GM12872 (cell line): ENCODE data around the gene LDLRAD4.

Experiments
- TF ChIP-seq, protein P1 (sequence below): IDR thresholded peaks from 3 replicates; pipeline ENCODE4 v1.5.1; 2011; ENCODE audit warnings: low read depth, mild to moderate bottlenecking, low read length, moderate library complexity; ENCODE audit not compliant: insufficient read depth

LDLRAD4 gene

GRCh38 chr18:13587477-13587876 is 368.9 kb downstream of the LDLRAD4 start:
- TF ChIP-seq, protein P1, sequence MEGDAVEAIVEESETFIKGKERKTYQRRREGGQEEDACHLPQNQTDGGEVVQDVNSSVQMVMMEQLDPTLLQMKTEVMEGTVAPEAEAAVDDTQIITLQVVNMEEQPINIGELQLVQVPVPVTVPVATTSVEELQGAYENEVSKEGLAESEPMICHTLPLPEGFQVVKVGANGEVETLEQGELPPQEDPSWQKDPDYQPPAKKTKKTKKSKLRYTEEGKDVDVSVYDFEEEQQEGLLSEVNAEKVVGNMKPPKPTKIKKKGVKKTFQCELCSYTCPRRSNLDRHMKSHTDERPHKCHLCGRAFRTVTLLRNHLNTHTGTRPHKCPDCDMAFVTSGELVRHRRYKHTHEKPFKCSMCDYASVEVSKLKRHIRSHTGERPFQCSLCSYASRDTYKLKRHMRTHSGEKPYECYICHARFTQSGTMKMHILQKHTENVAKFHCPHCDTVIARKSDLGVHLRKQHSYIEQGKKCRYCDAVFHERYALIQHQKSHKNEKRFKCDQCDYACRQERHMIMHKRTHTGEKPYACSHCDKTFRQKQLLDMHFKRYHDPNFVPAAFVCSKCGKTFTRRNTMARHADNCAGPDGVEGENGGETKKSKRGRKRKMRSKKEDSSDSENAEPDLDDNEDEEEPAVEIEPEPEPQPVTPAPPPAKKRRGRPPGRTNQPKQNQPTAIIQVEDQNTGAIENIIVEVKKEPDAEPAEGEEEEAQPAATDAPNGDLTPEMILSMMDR = no peak

DNA sequence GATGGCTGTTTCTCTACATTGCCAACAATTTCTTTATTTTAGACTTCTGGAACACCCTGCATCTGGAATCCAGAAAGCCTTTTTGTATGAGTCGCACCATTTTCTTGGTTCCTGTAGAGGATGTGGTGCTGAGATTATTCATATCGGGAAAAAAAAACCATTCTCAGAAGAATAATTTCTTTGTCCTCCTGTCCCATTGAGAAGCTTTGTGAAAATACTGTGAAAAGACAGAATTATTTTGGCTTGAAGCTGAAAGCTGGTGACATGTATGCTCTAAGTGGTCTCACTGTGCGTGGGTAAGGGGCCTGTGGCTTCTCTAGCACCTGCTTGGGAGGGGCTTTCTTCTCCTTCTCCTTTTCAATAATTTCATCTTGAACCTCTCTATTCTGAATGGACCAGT is 369.4 kb downstream of the LDLRAD4 start:
- TF ChIP-seq, protein P1 = no peak

GRCh38 chr18:13589316-13589715 is 370.8 kb downstream of the LDLRAD4 start:
- TF ChIP-seq, protein P1 = no peak

- TF ChIP-seq, protein P1 = no peak
These were observed 371.4 kb downstream of the LDLRAD4 start for GRCh38 chr18:13589943-13590342.

- TF ChIP-seq, protein P1 = no peak
These were observed 373.7 kb downstream of the LDLRAD4 start for GRCh38 chr18:13592246-13592645.

DNA sequence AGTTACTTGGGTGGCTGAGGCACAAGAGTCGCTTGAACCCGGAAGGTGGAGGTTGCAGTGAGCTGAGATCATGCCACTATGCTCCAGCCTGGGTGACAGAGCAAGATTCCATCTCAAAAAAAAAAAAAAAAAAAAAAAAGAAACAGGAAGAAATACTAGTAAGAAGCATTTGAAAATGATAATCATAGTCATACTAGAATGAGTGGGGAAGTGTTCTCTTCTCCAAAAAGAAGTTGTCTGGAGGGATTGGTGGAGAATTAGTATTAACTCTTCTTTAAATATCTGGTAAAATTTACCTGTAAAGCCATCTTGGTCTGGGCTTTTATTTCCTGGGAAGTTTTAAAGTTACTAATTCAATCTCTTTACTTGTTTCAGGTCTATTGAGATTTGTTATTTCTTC is 376.0 kb downstream of the LDLRAD4 start:
- TF ChIP-seq, protein P1 = no peak

- TF ChIP-seq, protein P1 = no peak
These were observed 378.5 kb downstream of the LDLRAD4 start for GRCh38 chr18:13597068-13597467.

GRCh38 chr18:13598591-13598990 is 380.0 kb downstream of the LDLRAD4 start:
- TF ChIP-seq, protein P1 = no peak
